Neural cell (in vitro differentiated cells): ENCODE data around the gene MAP3K5. TPM values are rescaled to one million over a fixed set of nuclear protein-coding genes. Genes with fewer than 3 reads are reported as not detected.

Experiments used
- H2AFZ ChIP-seq: fragments of 200-600, 300-800 bp; sonication (generic), shearing (Covaris generic); 2 replicates; pipeline ENCODE4 v1.6.0; 2014; ENCODE audit warnings: low read depth, mild to moderate bottlenecking, antibody characterized with exemption, low read length, moderate library complexity
- H3F3A ChIP-seq: fragments of 200-600 bp; shearing (Covaris generic); 2 replicates; pipeline ENCODE4 v1.6.1; 2016; ENCODE audit warnings: mild to moderate bottlenecking, moderate library complexity, mixed read lengths, antibody characterized with exemption, low read length; ENCODE audit not compliant: insufficient read depth, poor library complexity, severe bottlenecking
- H3K27ac ChIP-seq: fragments of 200-600, 300-800 bp; sonication (generic), shearing (Covaris generic); 2 replicates; pipeline ENCODE4 v1.5.1; 2014; ENCODE audit warnings: mild to moderate bottlenecking, low read length, moderate library complexity
- H3K27me3 ChIP-seq: fragments of 300-800, 200-600 bp; sonication (generic), shearing (Covaris generic); 2 replicates; pipeline ENCODE4 v1.6.0; 2014; ENCODE audit warnings: mild to moderate bottlenecking, low read depth, low read length, moderate library complexity; ENCODE audit not compliant: insufficient read depth
- H3K36me3 ChIP-seq: fragments of 300-800, 200-600 bp; sonication (generic), shearing (Covaris generic); 2 replicates; pipeline ENCODE4 v1.5.1; 2014; ENCODE audit warnings: mild to moderate bottlenecking, antibody characterized with exemption, low read length, moderate library complexity; ENCODE audit not compliant: insufficient read depth
- H3K4me2 ChIP-seq: fragments of 300-800, 200-600 bp; sonication (generic), shearing (Covaris generic); 2 replicates; pipeline ENCODE4 v1.6.0; 2014; ENCODE audit warnings: mild to moderate bottlenecking, low read length
- H3K4me3 ChIP-seq: fragments of 300-800, 200-600 bp; sonication (generic), shearing (Covaris generic); 2 replicates; pipeline ENCODE4 v1.5.1; 2014; ENCODE audit warnings: mild to moderate bottlenecking, low read length, moderate library complexity
- H3K79me2 ChIP-seq: fragments of 200-600 bp; shearing (Covaris generic); replicated peaks from 2 replicates; pipeline ENCODE4 v1.6.0; 2014; ENCODE audit warnings: mild to moderate bottlenecking, low read length, moderate library complexity; ENCODE audit not compliant: insufficient read depth
- H3K9ac ChIP-seq: fragments of 300-800, 200-600 bp; sonication (generic), shearing (Covaris generic); 2 replicates; pipeline ENCODE4 v1.6.1; 2016; ENCODE audit warnings: mild to moderate bottlenecking, low read length, mixed read lengths
- H3K9me2 ChIP-seq: fragments of 200-600 bp; shearing (Covaris generic); 2 replicates; pipeline ENCODE4 v1.6.1; 2016; ENCODE audit warnings: mild to moderate bottlenecking, low read length, mixed read lengths; ENCODE audit not compliant: insufficient read depth
- H3K9me3 ChIP-seq: fragments of 200-600, 300-800 bp; sonication (generic), shearing (Covaris generic); 2 replicates; pipeline ENCODE4 v1.6.1; 2016; ENCODE audit warnings: mild to moderate bottlenecking, mixed run types, low read length, moderate library complexity, mixed read lengths
- H4K20me1 ChIP-seq: fragments of 200-600 bp; shearing (Covaris generic); 2 replicates; pipeline ENCODE4 v1.6.1; 2016; ENCODE audit warnings: mild to moderate bottlenecking, mixed run types; ENCODE audit not compliant: insufficient read depth
- CTCF ChIP-seq: fragments of 450-650 bp; IDR thresholded peaks from 2 replicates; pipeline ENCODE4 v1.5.1; 2014; ENCODE audit warnings: antibody characterized with exemption, mild to moderate bottlenecking, moderate library complexity; ENCODE audit not compliant: poor library complexity, severe bottlenecking
- EP300 ChIP-seq: fragments of 450-650 bp; conservative IDR thresholded peaks from 2 replicates; pipeline ENCODE4 v1.6.1; 2014; ENCODE audit warnings: antibody characterized with exemption, mild to moderate bottlenecking, moderate library complexity; ENCODE audit not compliant: poor library complexity, severe bottlenecking
- EZH2 ChIP-seq: fragments of 200-600, 300-800 bp; shearing (Covaris generic), sonication (generic); IDR thresholded peaks from 2 replicates; pipeline ENCODE4 v1.6.1; 2014; ENCODE audit warnings: antibody characterized with exemption, low read length, borderline replicate concordance, mild to moderate bottlenecking; ENCODE audit not compliant: insufficient read depth, poor library complexity, severe bottlenecking
- MXI1 ChIP-seq: fragments of 450-650 bp; conservative IDR thresholded peaks from 2 replicates; pipeline ENCODE4 v1.6.1; 2014; ENCODE audit warnings: antibody characterized with exemption, mild to moderate bottlenecking; ENCODE audit not compliant: poor library complexity, severe bottlenecking
- POLR2AphosphoS5 ChIP-seq: IDR thresholded peaks from 2 replicates; pipeline ENCODE4 v1.6.1; 2012
- RAD21 ChIP-seq: fragments of 450-650 bp; conservative IDR thresholded peaks from 2 replicates; pipeline ENCODE4 v1.6.1; 2014; ENCODE audit warnings: antibody characterized with exemption, mild to moderate bottlenecking, moderate library complexity
- REST ChIP-seq: IDR thresholded peaks from 2 replicates; pipeline ENCODE4 v1.6.1; 2012; ENCODE audit warnings: borderline replicate concordance
- SMC3 ChIP-seq: fragments of 450-650 bp; conservative IDR thresholded peaks from 2 replicates; pipeline ENCODE4 v1.6.1; 2014; ENCODE audit warnings: antibody characterized with exemption, mild to moderate bottlenecking, moderate library complexity; ENCODE audit not compliant: poor library complexity
- TAF1 ChIP-seq: IDR thresholded peaks from 2 replicates; pipeline ENCODE4 v1.6.1; 2012; ENCODE audit warnings: low read depth
- polyA plus RNA-seq: library from polyadenylated mRNA; depleted of rRNA; stranded (reverse); fragments of >200 nt; gene quantifications from 2 replicates; pipeline ENCODE4 v1.2.3, GENCODE V29; 2014

MAP3K5 gene
- polyA plus RNA-seq, 1 donor from 2014 or later, result 2.0 TPM

DNA sequence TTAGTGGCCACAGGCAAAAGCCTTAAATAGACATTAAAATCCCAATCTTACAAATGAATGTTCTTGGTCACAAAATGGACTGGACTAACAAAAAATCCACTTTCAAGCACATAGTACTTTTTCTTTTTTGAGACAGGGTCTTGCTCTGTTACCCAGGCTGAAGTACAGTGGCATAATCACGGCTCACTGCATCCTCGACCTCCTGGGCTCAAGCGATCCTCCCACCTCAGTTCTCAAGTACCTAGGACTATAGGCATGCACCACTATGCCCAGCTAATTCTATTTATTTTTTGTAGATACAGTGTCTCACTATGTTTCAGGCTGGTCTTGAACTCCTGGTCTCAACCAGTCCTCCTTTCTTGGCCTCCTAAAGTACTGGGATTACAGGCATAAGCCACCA is 59.4 kb downstream of the MAP3K5 start:
- H3K4me3 ChIP-seq, result no peak overlapping the region
- H3K9ac ChIP-seq, result no peak overlapping the region

GRCh38 chr6:136729832-136730231 is 62.4 kb downstream of the MAP3K5 start:
- H3K9me2 ChIP-seq, result no peaks in the 10 kb centered on the region
- H3K27me3 ChIP-seq, result no peaks in the 10 kb centered on the region
- no peaks in the 10 kb centered on the region for H3K79me2 ChIP-seq
- no peak overlapping the region for H3K4me3 ChIP-seq
- no peak overlapping the region for H3K27ac ChIP-seq
- no peak overlapping the region for H3K9ac ChIP-seq
- no peaks in the 10 kb centered on the region for H3K36me3 ChIP-seq
- H3F3A ChIP-seq, result no peaks in the 10 kb centered on the region
- no peak overlapping the region for H2AFZ ChIP-seq
- H3K4me2 ChIP-seq, result no peak overlapping the region
- no peaks in the 10 kb centered on the region for H4K20me1 ChIP-seq
- no peaks in the 10 kb centered on the region for H3K9me3 ChIP-seq
- TF ChIP-seq MXI1, result no peak
- no peak for TF ChIP-seq SMC3
- TF ChIP-seq POLR2AphosphoS5, result no peak
- TF ChIP-seq CTCF, result no peak
- TF ChIP-seq RAD21, result no peak
- no peak for TF ChIP-seq TAF1
- no peak for TF ChIP-seq EZH2

More for the DNA sequence above, 59.4 kb downstream of the MAP3K5 start:
- Histone ChIP-seq H3K4me2 (no peak overlapping the region), H2AFZ (no peak overlapping the region), H3F3A (no peaks in the 10 kb centered on the region), H3K9me3 (no peaks in the 10 kb centered on the region), H4K20me1 (no peaks in the 10 kb centered on the region), H3K36me3 (no peaks in the 10 kb centered on the region), H3K27ac (no peak overlapping the region), H3K9me2 (no peaks in the 10 kb centered on the region), H3K27me3 (no peaks in the 10 kb centered on the region), H3K79me2 (no peaks in the 10 kb centered on the region)
- TF ChIP-seq RAD21, result no peak
- TF ChIP-seq EP300, result no peak
- TF ChIP-seq REST, result no peak
- no peak for TF ChIP-seq EZH2
- TF ChIP-seq TAF1, result no peak
- TF ChIP-seq POLR2AphosphoS5, result no peak
- TF ChIP-seq SMC3, result no peak
- no peak for TF ChIP-seq MXI1
- TF ChIP-seq CTCF, result no peak
